Ishikawa (cell line): ENCODE measurements around the gene CPA2.

Experiments used
- CEBPB ChIP-seq: IDR thresholded peaks from 2 replicates; pipeline ENCODE4 v1.6.1; 2012
- CREB1 ChIP-seq: IDR thresholded peaks from 2 replicates; pipeline ENCODE4 v1.6.1; 2012; ENCODE audit warnings: low read depth
- EP300 ChIP-seq: IDR thresholded peaks from 2 replicates; pipeline ENCODE4 v1.6.1; 2012; ENCODE audit warnings: borderline replicate concordance
- FOXM1 ChIP-seq: IDR thresholded peaks from 2 replicates; pipeline ENCODE4 v1.6.1; 2012; ENCODE audit warnings: low read depth, borderline replicate concordance
- NFIC ChIP-seq: IDR thresholded peaks from 2 replicates; pipeline ENCODE4 v1.6.1; 2012
- TAF1 ChIP-seq: IDR thresholded peaks from 2 replicates; pipeline ENCODE4 v1.6.1; 2012; ENCODE audit warnings: low read depth, mild to moderate bottlenecking
- TEAD4 ChIP-seq: IDR thresholded peaks from 2 replicates; pipeline ENCODE4 v1.6.1; 2012
- YY1 ChIP-seq: IDR thresholded peaks from 2 replicates; pipeline ENCODE4 v1.6.1; 2012; ENCODE audit warnings: low read depth
- TF ChIP-seq, protein P1 (sequence below): IDR thresholded peaks from 2 replicates; pipeline ENCODE4 v1.6.1; 2012; ENCODE audit warnings: low read depth, mild to moderate bottlenecking
- TF ChIP-seq, protein P2 (sequence below): IDR thresholded peaks from 2 replicates; pipeline ENCODE4 v1.6.1; 2012

DNA sequence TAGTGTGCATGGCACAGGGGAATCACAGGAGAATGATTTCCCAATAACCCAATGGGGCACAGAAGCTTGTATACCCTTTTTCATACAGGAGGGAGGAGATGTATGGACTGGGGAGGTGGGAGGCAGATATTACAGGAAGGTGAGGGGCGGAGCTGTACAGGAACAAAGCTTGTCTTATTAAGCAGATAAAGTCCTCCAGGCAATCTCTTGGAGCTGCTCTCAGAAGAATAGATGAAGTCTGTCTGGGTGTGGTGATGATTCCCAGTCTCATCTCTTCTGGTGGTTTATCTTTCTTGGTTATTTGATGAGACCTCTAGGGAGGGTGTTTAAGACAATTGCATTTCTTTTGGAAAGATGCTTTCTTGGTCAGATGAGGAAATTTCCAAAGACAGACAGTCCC lies 52.9 kb downstream of the CPA2 start:
- TF ChIP-seq CREB1, result no peak
- TF ChIP-seq, protein P1, sequence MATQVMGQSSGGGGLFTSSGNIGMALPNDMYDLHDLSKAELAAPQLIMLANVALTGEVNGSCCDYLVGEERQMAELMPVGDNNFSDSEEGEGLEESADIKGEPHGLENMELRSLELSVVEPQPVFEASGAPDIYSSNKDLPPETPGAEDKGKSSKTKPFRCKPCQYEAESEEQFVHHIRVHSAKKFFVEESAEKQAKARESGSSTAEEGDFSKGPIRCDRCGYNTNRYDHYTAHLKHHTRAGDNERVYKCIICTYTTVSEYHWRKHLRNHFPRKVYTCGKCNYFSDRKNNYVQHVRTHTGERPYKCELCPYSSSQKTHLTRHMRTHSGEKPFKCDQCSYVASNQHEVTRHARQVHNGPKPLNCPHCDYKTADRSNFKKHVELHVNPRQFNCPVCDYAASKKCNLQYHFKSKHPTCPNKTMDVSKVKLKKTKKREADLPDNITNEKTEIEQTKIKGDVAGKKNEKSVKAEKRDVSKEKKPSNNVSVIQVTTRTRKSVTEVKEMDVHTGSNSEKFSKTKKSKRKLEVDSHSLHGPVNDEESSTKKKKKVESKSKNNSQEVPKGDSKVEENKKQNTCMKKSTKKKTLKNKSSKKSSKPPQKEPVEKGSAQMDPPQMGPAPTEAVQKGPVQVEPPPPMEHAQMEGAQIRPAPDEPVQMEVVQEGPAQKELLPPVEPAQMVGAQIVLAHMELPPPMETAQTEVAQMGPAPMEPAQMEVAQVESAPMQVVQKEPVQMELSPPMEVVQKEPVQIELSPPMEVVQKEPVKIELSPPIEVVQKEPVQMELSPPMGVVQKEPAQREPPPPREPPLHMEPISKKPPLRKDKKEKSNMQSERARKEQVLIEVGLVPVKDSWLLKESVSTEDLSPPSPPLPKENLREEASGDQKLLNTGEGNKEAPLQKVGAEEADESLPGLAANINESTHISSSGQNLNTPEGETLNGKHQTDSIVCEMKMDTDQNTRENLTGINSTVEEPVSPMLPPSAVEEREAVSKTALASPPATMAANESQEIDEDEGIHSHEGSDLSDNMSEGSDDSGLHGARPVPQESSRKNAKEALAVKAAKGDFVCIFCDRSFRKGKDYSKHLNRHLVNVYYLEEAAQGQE, result no peak
- TF ChIP-seq EP300, result no peak
- TF ChIP-seq CEBPB, result no peak
- TF ChIP-seq, protein P2, sequence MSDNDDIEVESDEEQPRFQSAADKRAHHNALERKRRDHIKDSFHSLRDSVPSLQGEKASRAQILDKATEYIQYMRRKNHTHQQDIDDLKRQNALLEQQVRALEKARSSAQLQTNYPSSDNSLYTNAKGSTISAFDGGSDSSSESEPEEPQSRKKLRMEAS, result no peak
- no peak for TF ChIP-seq FOXM1
- no peak for TF ChIP-seq TEAD4
- no peak for TF ChIP-seq NFIC
- TF ChIP-seq YY1, result no peak
- TF ChIP-seq TAF1, result no peak
